ENCODE measurements around the gene SCG3.

- TF ChIP-seq CTCF (IDR thresholded peaks at IDR 0.05; ENCODE audit: low read length) (no peak), EZH2 (IDR thresholded peaks at IDR 0.05; ENCODE audit: borderline replicate concordance, low read length) (no peak)
Measured at GRCh38 chr15:51667478-51667877, 13.8 kb upstream of the SCG3 start.
